ENCODE measurements around the gene CEACAM3.
"Not testable (repeated sequence)": the region's sequence is repeated elsewhere in the genome, so short reads cannot be mapped to it uniquely, and the experiment has no call there.

The CEACAM3 gene

GRCh38 chr19:41796362-41796761 is at the start of gene CEACAM3:
Gene CEACAM3 (plus strand): TSS chr19:41796587. CDS start chr19:41796678, 91 bp downstream.
- no peak for DNase-seq (ENCODE audit: low spot score)
- no peak for TF ChIP-seq CTCF (IDR thresholded peaks at IDR 0.05; ENCODE audit: extremely low read depth, missing control alignments)

- TF ChIP-seq CTCF (IDR thresholded peaks at IDR 0.05; ENCODE audit: extremely low read depth, missing control alignments) = peak; percentile 65
- peak; percentile 47 for DNase-seq (ENCODE audit: low spot score)
These were observed 49.7 kb upstream of the CEACAM3 start for GRCh38 chr19:41746593-41747227.

- DNase-seq (ENCODE audit: low spot score) = no peak
- TF ChIP-seq CTCF (IDR thresholded peaks at IDR 0.05; ENCODE audit: extremely low read depth, missing control alignments) = no peak
These were observed 48.4 kb upstream of the CEACAM3 start for GRCh38 chr19:41748012-41748411.

GRCh38 chr19:41750248-41751134 is 45.9 kb upstream of the CEACAM3 start:
- not testable (repeated sequence) for DNase-seq (ENCODE audit: low spot score)

- DNase-seq (ENCODE audit: low spot score) = peak; percentile 63
- TF ChIP-seq CTCF (IDR thresholded peaks at IDR 0.05; ENCODE audit: extremely low read depth, missing control alignments) = peak; percentile 61
These were observed 43.2 kb upstream of the CEACAM3 start for GRCh38 chr19:41753159-41753558.

GRCh38 chr19:41753936-41754529 is 42.4 kb upstream of the CEACAM3 start:
- DNase-seq (ENCODE audit: low spot score) = no peak
- TF ChIP-seq CTCF (IDR thresholded peaks at IDR 0.05; ENCODE audit: extremely low read depth, missing control alignments) = peak; percentile 36

GRCh38 chr19:41755328-41755913 is 41.0 kb upstream of the CEACAM3 start, which contains the start of gene CEACAM6:
Gene CEACAM6 (plus strand): TSS chr19:41755530. CDS start chr19:41755639, 109 bp downstream.
- no peak for DNase-seq (ENCODE audit: low spot score)
- no peak for TF ChIP-seq CTCF (IDR thresholded peaks at IDR 0.05; ENCODE audit: extremely low read depth, missing control alignments)
